SU-DHL-6 (cell line): ENCODE results near the gene PTH1R.

Experiments
- H2AFZ ChIP-seq: fragments of 200-600 bp; sonication (generic); 2 replicates; pipeline ENCODE4 v1.6.1; 2014; ENCODE audit warnings: low read depth, mild to moderate bottlenecking, moderate library complexity, mixed read lengths, antibody characterized with exemption, low read length; ENCODE audit not compliant: severe bottlenecking
- H3F3A ChIP-seq: fragments of 200-600 bp; shearing (Covaris generic); 2 replicates; pipeline ENCODE4 v1.6.0; 2016; ENCODE audit warnings: antibody characterized with exemption, mild to moderate bottlenecking; ENCODE audit not compliant: insufficient read depth
- H3K27ac ChIP-seq: fragments of 200-600 bp; sonication (generic); 2 replicates; pipeline ENCODE4 v1.5.1; 2016; ENCODE audit warnings: low read depth, mild to moderate bottlenecking, low read length, moderate library complexity, mixed read lengths
- H3K27me3 ChIP-seq: fragments of 200-600 bp; sonication (generic), shearing (Covaris generic); 2 replicates; pipeline ENCODE4 v1.6.0; 2014; ENCODE audit warnings: mild to moderate bottlenecking, low read length
- H3K36me3 ChIP-seq: fragments of 200-600 bp; sonication (generic); 2 replicates; pipeline ENCODE4 v1.6.1; 2014; ENCODE audit warnings: mild to moderate bottlenecking, low read length, mixed read lengths
- H3K4me2 ChIP-seq: fragments of 300-600, 200-600 bp; shearing (Covaris generic), sonication (generic); 2 replicates; pipeline ENCODE4 v1.6.0; 2014; ENCODE audit warnings: low read length, low read depth, mild to moderate bottlenecking; ENCODE audit not compliant: poor library complexity, severe bottlenecking
- H3K4me3 ChIP-seq: fragments of 200-600 bp; sonication (generic); 2 replicates; pipeline ENCODE4 v1.5.1; 2014; ENCODE audit warnings: antibody characterized with exemption, low read length, mild to moderate bottlenecking, mixed read lengths; ENCODE audit not compliant: insufficient read depth, poor library complexity, severe bottlenecking
- H3K79me2 ChIP-seq: fragments of 200-600 bp; sonication (generic); 2 replicates; pipeline ENCODE4 v1.6.1; 2014; ENCODE audit warnings: mild to moderate bottlenecking, low read length, moderate library complexity; ENCODE audit not compliant: insufficient read depth
- H3K9ac ChIP-seq: fragments of 200-600 bp; sonication (generic); 2 replicates; pipeline ENCODE4 v1.7.0; 2014; ENCODE audit warnings: mild to moderate bottlenecking, low read length
- H3K9me2 ChIP-seq: fragments of 200-600 bp; sonication (generic); replicated peaks from 2 replicates; pipeline ENCODE4 v1.6.1; 2014; ENCODE audit warnings: low read length; ENCODE audit not compliant: insufficient read depth
- H3K9me3 ChIP-seq: fragments of 200-600 bp; sonication (generic); 2 replicates; pipeline ENCODE4 v1.6.1; 2014; ENCODE audit warnings: low read length, mixed read lengths; ENCODE audit not compliant: insufficient read depth
- H4K20me1 ChIP-seq: fragments of 200-600 bp; sonication (generic); 2 replicates; pipeline ENCODE4 v1.6.1; 2014; ENCODE audit warnings: low read depth, mild to moderate bottlenecking, antibody characterized with exemption, low read length, moderate library complexity, mixed read lengths
- EZH2phosphoT487 ChIP-seq: fragments of 200-600 bp; sonication (generic), shearing (Covaris generic); conservative IDR thresholded peaks from 2 replicates; pipeline ENCODE4 v1.6.1; 2018; ENCODE audit warnings: mild to moderate bottlenecking, antibody characterized with exemption, low read length, moderate library complexity, mixed read lengths
- TF ChIP-seq, protein P1 (sequence below): fragments of 200-600 bp; sonication (generic); IDR thresholded peaks from one replicate; pipeline ENCODE4 v1.5.1; 2017; ENCODE audit warnings: antibody characterized with exemption, mild to moderate bottlenecking, low read length, moderate library complexity; ENCODE audit not compliant: insufficient read depth, poor library complexity, severe bottlenecking

The PTH1R gene

GRCh38 chr3:46930166-46930944 lies 52.8 kb downstream of the PTH1R start:
- Histone ChIP-seq H3K9me2 (no peaks in the 10 kb centered on the region), H3K9ac (peak overlapping the region; percentile 18), H2AFZ (no peak overlapping the region), H3K27ac (peak overlapping the region; percentile 99), H3K4me2 (peak overlapping the region; percentile 44), H3F3A (peaks cover 55% of the 10 kb centered on the region), H3K27me3 (no peaks in the 10 kb centered on the region), H3K36me3 (peaks cover 9% of the 10 kb centered on the region), H3K79me2 (peaks cover 64% of the 10 kb centered on the region), H3K4me3 (no peak overlapping the region), H3K9me3 (0 out of 2 replicates have a peak, but pooled peaks cover 4% of the 10 kb centered on the region), H4K20me1 (no peaks in the 10 kb centered on the region)
- no peak for TF ChIP-seq EZH2phosphoT487
- TF ChIP-seq, protein P1, sequence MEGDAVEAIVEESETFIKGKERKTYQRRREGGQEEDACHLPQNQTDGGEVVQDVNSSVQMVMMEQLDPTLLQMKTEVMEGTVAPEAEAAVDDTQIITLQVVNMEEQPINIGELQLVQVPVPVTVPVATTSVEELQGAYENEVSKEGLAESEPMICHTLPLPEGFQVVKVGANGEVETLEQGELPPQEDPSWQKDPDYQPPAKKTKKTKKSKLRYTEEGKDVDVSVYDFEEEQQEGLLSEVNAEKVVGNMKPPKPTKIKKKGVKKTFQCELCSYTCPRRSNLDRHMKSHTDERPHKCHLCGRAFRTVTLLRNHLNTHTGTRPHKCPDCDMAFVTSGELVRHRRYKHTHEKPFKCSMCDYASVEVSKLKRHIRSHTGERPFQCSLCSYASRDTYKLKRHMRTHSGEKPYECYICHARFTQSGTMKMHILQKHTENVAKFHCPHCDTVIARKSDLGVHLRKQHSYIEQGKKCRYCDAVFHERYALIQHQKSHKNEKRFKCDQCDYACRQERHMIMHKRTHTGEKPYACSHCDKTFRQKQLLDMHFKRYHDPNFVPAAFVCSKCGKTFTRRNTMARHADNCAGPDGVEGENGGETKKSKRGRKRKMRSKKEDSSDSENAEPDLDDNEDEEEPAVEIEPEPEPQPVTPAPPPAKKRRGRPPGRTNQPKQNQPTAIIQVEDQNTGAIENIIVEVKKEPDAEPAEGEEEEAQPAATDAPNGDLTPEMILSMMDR, result no peak

- H3K4me3 ChIP-seq, result no peak overlapping the region
- H3K4me2 ChIP-seq, result peak overlapping the region; percentile 44
- peaks cover 9% of the 10 kb centered on the region for H3K36me3 ChIP-seq
- H2AFZ ChIP-seq, result no peak overlapping the region
- 0 out of 2 replicates have a peak, but pooled peaks cover 4% of the 10 kb centered on the region for H3K9me3 ChIP-seq
- H3K9me2 ChIP-seq, result no peaks in the 10 kb centered on the region
- H3K9ac ChIP-seq, result peak overlapping the region; percentile 18
- H4K20me1 ChIP-seq, result no peaks in the 10 kb centered on the region
- H3K79me2 ChIP-seq, result peaks cover 64% of the 10 kb centered on the region
- no peaks in the 10 kb centered on the region for H3K27me3 ChIP-seq
- H3K27ac ChIP-seq, result peak overlapping the region; percentile 99
- no peak for TF ChIP-seq EZH2phosphoT487
- TF ChIP-seq, protein P1, result no peak
- peaks cover 55% of the 10 kb centered on the region for H3F3A ChIP-seq
Observed at GRCh38 chr3:46930945-46931403, 53.5 kb downstream of the PTH1R start.

DNA sequence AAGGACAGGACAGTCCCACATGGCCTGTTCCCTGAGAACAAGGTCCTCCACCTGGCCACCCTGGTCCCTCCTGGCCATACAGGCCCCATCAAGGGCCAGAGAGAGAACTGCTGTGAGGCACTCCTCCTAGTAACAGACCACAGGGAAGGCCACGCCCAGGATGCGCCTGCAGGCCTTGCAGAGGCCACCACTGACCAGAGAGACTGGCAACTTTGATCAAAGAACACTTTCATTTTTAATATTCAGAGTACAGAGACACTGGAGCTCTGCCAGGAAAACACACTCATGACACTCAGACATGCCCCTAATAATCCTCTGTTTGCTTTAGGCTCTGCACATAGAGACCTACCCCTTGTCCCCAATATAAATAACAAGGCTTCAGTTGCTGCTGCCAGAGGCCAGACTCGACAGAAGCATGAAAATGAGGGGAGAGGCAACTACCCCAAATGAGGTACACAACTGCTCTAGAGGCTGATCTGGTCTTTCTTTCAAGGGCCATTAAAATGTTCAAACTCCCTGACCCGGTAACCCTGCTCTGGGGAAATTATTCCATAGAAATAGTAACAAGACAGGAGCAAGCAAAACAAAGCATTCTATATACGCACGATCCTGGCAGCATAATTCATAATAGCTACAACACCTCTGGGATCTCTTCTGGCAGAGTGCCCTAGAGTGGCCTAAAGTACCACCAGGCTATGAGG lies 54.3 kb downstream of the PTH1R start:
- Histone ChIP-seq H2AFZ (no peak overlapping the region), H3F3A (peaks cover 50% of the 10 kb centered on the region), H3K9me3 (0 out of 2 replicates have a peak, but pooled peaks cover 4% of the 10 kb centered on the region), H3K4me2 (peak overlapping the region; percentile 44), H3K27me3 (no peaks in the 10 kb centered on the region), H3K27ac (peak overlapping the region; percentile 99), H3K9me2 (no peaks in the 10 kb centered on the region), H3K36me3 (peaks cover 9% of the 10 kb centered on the region), H3K4me3 (no peak overlapping the region), H4K20me1 (no peaks in the 10 kb centered on the region), H3K9ac (peak overlapping the region; percentile 18), H3K79me2 (peaks cover 64% of the 10 kb centered on the region)
- TF ChIP-seq EZH2phosphoT487, result no peak
- TF ChIP-seq, protein P1, result no peak
